HepG2 (cell line): Measurements from ENCODE around the gene ADAMTSL4. TPM values are rescaled to one million over a fixed set of nuclear protein-coding genes. Genes with fewer than 3 reads are reported as not detected.

Source experiments
- CENPX ChIP-seq: sonication (generic); formaldehyde crosslinking; IDR thresholded peaks from 2 replicates; pipeline ENCODE4 v1.9.0; 2021; ENCODE audit warnings: mild to moderate bottlenecking, missing genetic modification reagents, moderate library complexity
- KDM5A ChIP-seq: fragments of 200-600 bp; sonication (generic); IDR thresholded peaks from 2 replicates; pipeline ENCODE4 v1.7.0; 2018; ENCODE audit warnings: antibody characterized with exemption, mild to moderate bottlenecking, low read length, borderline replicate concordance
- NFIB ChIP-seq: sonication (generic); formaldehyde crosslinking; IDR thresholded peaks from 2 replicates; pipeline ENCODE4 v1.9.0; 2021; ENCODE audit warnings: missing genetic modification reagents, mild to moderate bottlenecking, borderline replicate concordance
- POLR2AphosphoS2 ChIP-seq: IDR thresholded peaks from 2 replicates; pipeline ENCODE4 v1.6.1; 2011; ENCODE audit warnings: low read depth, low read length, improper control_type of control experiment
- PPARG ChIP-seq: conservative IDR thresholded peaks from 2 replicates; pipeline ENCODE4 v1.6.1; 2016; ENCODE audit warnings: missing biosample characterization, missing genetic modification reagents
- SIX4 ChIP-seq: sonication (generic); formaldehyde crosslinking; IDR thresholded peaks from 2 replicates; pipeline ENCODE4 v1.4.0; 2020; ENCODE audit warnings: missing genetic modification reagents
- THAP11 ChIP-seq: IDR thresholded peaks from 2 replicates; pipeline ENCODE4 v1.6.1; 2016; ENCODE audit warnings: missing biosample characterization, missing genetic modification reagents
- YY1 ChIP-seq: IDR thresholded peaks from 2 replicates; pipeline ENCODE4 v1.6.1; 2011; ENCODE audit warnings: low read length, low read depth, moderate library complexity, mild to moderate bottlenecking; ENCODE audit not compliant: insufficient read depth, insufficient replicate concordance
- ZBTB40 ChIP-seq, 2 experiments: fragments of 450-650 bp in 1 of 2; sonication (generic) in 1 of 2; formaldehyde crosslinking in 1 of 2; IDR thresholded peaks; 2 replicates each; pipeline versions ENCODE4 v1.6.1 to v1.8.0; 2016 to 2022; ENCODE audit warnings: antibody characterized with exemption in 1 of 2, mild to moderate bottlenecking in 1 of 2, missing genetic modification reagents in 1 of 2
- ZNF780A ChIP-seq: sonication (generic); formaldehyde crosslinking; IDR thresholded peaks from 2 replicates; pipeline ENCODE4 v1.8.0; 2022; ENCODE audit warnings: mild to moderate bottlenecking, missing genetic modification reagents, moderate library complexity
- polyA plus RNA-seq, 8 experiments: library from polyadenylated mRNA; depleted of rRNA in 3 of 8; stranded (reverse) in 7 of 8; unstranded in 1 of 8; fragments of >200 nt; fragmentation: Illumina TruSeq in 4 of 8; extraction: Trizol in 4 of 8; gene quantifications; 2 replicates each; pipeline versions ENCODE4 v1.2.1 to v1.2.3, GENCODE V29; 2011 to 2016; ENCODE audit warnings: low read depth in 4 of 8, missing spikeins in 1 of 8, mixed read lengths in 1 of 8; ENCODE audit not compliant: insufficient read depth in 1 of 8
- total RNA-seq, 5 experiments: library from RNA; depleted of rRNA; stranded (reverse); fragments of >200 nt; fragmentation: Illumina TruSeq; extraction: Trizol; gene quantifications; 2 replicates each; pipeline ENCODE4 v1.2.3, GENCODE V29; 2016; ENCODE audit warnings: low read depth in 1 of 5
- TF ChIP-seq, protein P1 (sequence below): sonication (generic); formaldehyde crosslinking; IDR thresholded peaks from 2 replicates; pipeline ENCODE4 v1.4.0; 2020; ENCODE audit warnings: mild to moderate bottlenecking, missing genetic modification reagents
- TF ChIP-seq, protein P2 (sequence below): IDR thresholded peaks from 2 replicates; pipeline ENCODE4 v1.6.1; 2012; ENCODE audit warnings: low read depth, low read length, improper control_type of control experiment
- TF ChIP-seq, protein P3 (sequence below): sonication (generic); formaldehyde crosslinking; conservative IDR thresholded peaks from 2 replicates; pipeline ENCODE4 v1.5.0; 2020; ENCODE audit warnings: missing genetic modification reagents

The ADAMTSL4 gene
- total and polyA plus RNA-seq, 2 of the 13 experiments (the other 11 are each of a cell fraction or from before 2014, with no cell fraction given): 3.9 to 16.4 TPM

GRCh38 chr1:150515328-150516049 is 33.7 kb upstream of the ADAMTSL4 start, which contains the start of gene FALEC (continued):
- TF ChIP-seq ZBTB40 (IDR thresholded peaks at IDR 0.05): no peak
- no peak for TF ChIP-seq ZBTB40 (CRISPR knock-in tag; IDR thresholded peaks at IDR 0.05)
- TF ChIP-seq, protein P1, sequence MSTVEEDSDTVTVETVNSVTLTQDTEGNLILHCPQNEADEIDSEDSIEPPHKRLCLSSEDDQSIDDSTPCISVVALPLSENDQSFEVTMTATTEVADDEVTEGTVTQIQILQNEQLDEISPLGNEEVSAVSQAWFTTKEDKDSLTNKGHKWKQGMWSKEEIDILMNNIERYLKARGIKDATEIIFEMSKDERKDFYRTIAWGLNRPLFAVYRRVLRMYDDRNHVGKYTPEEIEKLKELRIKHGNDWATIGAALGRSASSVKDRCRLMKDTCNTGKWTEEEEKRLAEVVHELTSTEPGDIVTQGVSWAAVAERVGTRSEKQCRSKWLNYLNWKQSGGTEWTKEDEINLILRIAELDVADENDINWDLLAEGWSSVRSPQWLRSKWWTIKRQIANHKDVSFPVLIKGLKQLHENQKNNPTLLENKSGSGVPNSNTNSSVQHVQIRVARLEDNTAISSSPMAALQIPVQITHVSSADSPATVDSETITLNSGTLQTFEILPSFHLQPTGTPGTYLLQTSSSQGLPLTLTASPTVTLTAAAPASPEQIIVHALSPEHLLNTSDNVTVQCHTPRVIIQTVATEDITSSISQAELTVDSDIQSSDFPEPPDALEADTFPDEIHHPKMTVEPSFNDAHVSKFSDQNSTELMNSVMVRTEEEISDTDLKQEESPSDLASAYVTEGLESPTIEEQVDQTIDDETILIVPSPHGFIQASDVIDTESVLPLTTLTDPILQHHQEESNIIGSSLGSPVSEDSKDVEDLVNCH (CRISPR knock-in tag): no peak
- TF ChIP-seq POLR2AphosphoS2: no peak
- TF ChIP-seq, protein P2, sequence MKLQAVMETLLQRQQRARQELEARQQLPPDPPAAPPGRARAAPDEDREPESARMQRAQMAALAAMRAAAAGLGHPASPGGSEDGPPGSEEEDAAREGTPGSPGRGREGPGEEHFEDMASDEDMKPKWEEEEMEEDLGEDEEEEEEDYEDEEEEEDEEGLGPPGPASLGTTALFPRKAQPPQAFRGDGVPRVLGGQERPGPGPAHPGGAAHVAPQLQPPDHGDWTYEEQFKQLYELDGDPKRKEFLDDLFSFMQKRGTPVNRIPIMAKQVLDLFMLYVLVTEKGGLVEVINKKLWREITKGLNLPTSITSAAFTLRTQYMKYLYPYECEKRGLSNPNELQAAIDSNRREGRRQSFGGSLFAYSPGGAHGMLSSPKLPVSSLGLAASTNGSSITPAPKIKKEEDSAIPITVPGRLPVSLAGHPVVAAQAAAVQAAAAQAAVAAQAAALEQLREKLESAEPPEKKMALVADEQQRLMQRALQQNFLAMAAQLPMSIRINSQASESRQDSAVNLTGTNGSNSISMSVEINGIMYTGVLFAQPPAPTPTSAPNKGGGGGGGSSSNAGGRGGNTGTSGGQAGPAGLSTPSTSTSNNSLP: no peak
- TF ChIP-seq, protein P3, sequence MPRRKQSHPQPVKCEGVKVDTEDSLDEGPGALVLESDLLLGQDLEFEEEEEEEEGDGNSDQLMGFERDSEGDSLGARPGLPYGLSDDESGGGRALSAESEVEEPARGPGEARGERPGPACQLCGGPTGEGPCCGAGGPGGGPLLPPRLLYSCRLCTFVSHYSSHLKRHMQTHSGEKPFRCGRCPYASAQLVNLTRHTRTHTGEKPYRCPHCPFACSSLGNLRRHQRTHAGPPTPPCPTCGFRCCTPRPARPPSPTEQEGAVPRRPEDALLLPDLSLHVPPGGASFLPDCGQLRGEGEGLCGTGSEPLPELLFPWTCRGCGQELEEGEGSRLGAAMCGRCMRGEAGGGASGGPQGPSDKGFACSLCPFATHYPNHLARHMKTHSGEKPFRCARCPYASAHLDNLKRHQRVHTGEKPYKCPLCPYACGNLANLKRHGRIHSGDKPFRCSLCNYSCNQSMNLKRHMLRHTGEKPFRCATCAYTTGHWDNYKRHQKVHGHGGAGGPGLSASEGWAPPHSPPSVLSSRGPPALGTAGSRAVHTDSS: no peak
- TF ChIP-seq PPARG (CRISPR knock-in tag): no peak
- peak; percentile 14; the same call in 1 of the 2 replicates for TF ChIP-seq KDM5A
- peak; percentile 41; the same call in 1 of the 2 replicates for TF ChIP-seq ZNF780A
- no peak for TF ChIP-seq SIX4 (CRISPR knock-in tag)
- no peak for TF ChIP-seq CENPX
- no peak for TF ChIP-seq NFIB
- TF ChIP-seq YY1: no peak
- peak; percentile 51; the same call in 1 of the 2 replicates for TF ChIP-seq THAP11
